NCI-H748 treated with DMSO at 0.1 percent for 48 hours (cell line): ENCODE measurements around the gene LRRC58.

Experiments used
- DNase-seq: peaks from one replicate; lab custom pipeline; 2025; lab: John Stamatoyannopoulos, UW

The LRRC58 gene

GRCh38 chr3:120276767-120277166 lies 72.4 kb downstream of the LRRC58 start:
- no peak for DNase-seq

- DNase-seq: no peak
These were observed 73.5 kb downstream of the LRRC58 start for GRCh38 chr3:120275618-120276017.

GRCh38 chr3:120274739-120275167 lies 74.4 kb downstream of the LRRC58 start:
- peak; percentile 20 for DNase-seq
